B cell (primary cell): ENCODE data around the gene TYW1B. TPM values are rescaled to one million over a fixed set of nuclear protein-coding genes. Genes with fewer than 3 reads are reported as not detected.
"Not testable (repeated sequence)": the region's sequence is repeated elsewhere in the genome, so short reads cannot be mapped to it uniquely, and the experiment has no call there.

Experiments
- ATAC-seq: fragments of 200-7000 bp; cut with Tn5 transposase; one replicate; pipeline ENCODE4 v1.10.0; 2021; ENCODE audit warnings: low read depth, mild to moderate bottlenecking, moderate number of reproducible peaks, moderate library complexity
- CTCF ChIA-PET: fragments of 350-600 bp; sonication (Branson Sonifier 250); formaldehyde crosslinking; loops from one replicate; lab custom pipeline; 2021; ENCODE audit warnings: antibody characterized with exemption, inconsistent platforms; lab: Charles Lee
- POLR2A ChIA-PET: fragments of 350-600 bp; sonication (Branson Sonifier 250); formaldehyde crosslinking; loops from one replicate; lab custom pipeline; 2021; ENCODE audit warnings: antibody characterized with exemption; lab: Charles Lee
- DNase-seq: peaks from one replicate; pipeline ENCODE4 v3.0.0; 2013
- H2AFZ ChIP-seq: 2 replicates; pipeline ENCODE4 v1.6.1; 2012; ENCODE audit warnings: mild to moderate bottlenecking, low read depth, low read length; ENCODE audit not compliant: insufficient read depth, poor library complexity, severe bottlenecking
- H3K27ac ChIP-seq, 2 donors: 1 replicate in 1 of 2; 2 replicates in 1 of 2; pipeline ENCODE4 v1.5.1; 2012 to 2013; ENCODE audit warnings: low read length in 2 of 2, mild to moderate bottlenecking in 2 of 2, moderate library complexity in 1 of 2
- H3K27me3 ChIP-seq, 4 experiments: fragments of 200-600 bp in 1 of 4; sonication (generic) in 1 of 4; replicated peaks in 1 of 4; 1 replicate in 2 of 4; 2 replicates in 2 of 4; pipeline versions ENCODE4 v1.6.1 to v1.7.0; 2013 to 2016; ENCODE audit warnings: low read length in 3 of 4, mild to moderate bottlenecking in 2 of 4, mixed read lengths in 1 of 4, moderate library complexity in 1 of 4; ENCODE audit not compliant: insufficient read depth in 4 of 4, control insufficient read depth in 3 of 4; ENCODE audit errors: control extremely low read depth in 1 of 4
- H3K36me3 ChIP-seq, 2 experiments: replicated peaks in 1 of 2; 1 replicate in 1 of 2; 2 replicates in 1 of 2; pipeline versions ENCODE4 v1.6.1 to v1.7.1; 2013; ENCODE audit warnings: low read length in 1 of 2; ENCODE audit not compliant: insufficient read depth in 2 of 2, control insufficient read depth in 1 of 2; ENCODE audit errors: control extremely low read depth in 1 of 2, extremely low read depth in 1 of 2
- H3K4me1 ChIP-seq, 2 donors: fragments of 200-600 bp in 1 of 2; sonication (generic) in 1 of 2; 1 replicate in 1 of 2; 2 replicates in 1 of 2; pipeline versions ENCODE4 v1.5.1 to v1.6.1; 2013 to 2017; ENCODE audit warnings: low read length in 2 of 2; ENCODE audit not compliant: control insufficient read depth in 2 of 2, insufficient read depth in 2 of 2
- H3K4me2 ChIP-seq: replicated peaks from 2 replicates; pipeline ENCODE3; 2012; ENCODE audit warnings: mild to moderate bottlenecking, low read depth, low read length; ENCODE audit not compliant: poor library complexity, severe bottlenecking
- H3K4me3 ChIP-seq, 5 experiments: fragments of 200-600 bp in 1 of 5; sonication (generic) in 1 of 5; 1 replicate in 3 of 5; 2 replicates in 2 of 5; pipeline versions ENCODE4 v1.5.1 to v1.7.0; 2011 to 2016; ENCODE audit warnings: low read length in 4 of 5, mild to moderate bottlenecking in 4 of 5, low read depth in 2 of 5, control low read depth in 1 of 5, moderate library complexity in 1 of 5; ENCODE audit not compliant: insufficient read depth in 1 of 5; ENCODE audit errors: control extremely low read depth in 1 of 5, extremely low read depth in 1 of 5
- H3K79me2 ChIP-seq: fragments of 200-600 bp; sonication (generic); one replicate; pipeline ENCODE4 v1.6.0; 2016; ENCODE audit warnings: low read length; ENCODE audit not compliant: control insufficient read depth, insufficient read depth
- H3K9ac ChIP-seq: fragments of 200-600 bp; sonication (generic); 2 replicates; pipeline ENCODE4 v1.6.1; 2017; ENCODE audit warnings: mild to moderate bottlenecking, low read length, moderate library complexity
- H3K9me3 ChIP-seq, 3 donors: one replicate each; pipeline versions ENCODE4 v1.6.1 to v1.7.1; 2013; ENCODE audit warnings: low read length in 2 of 3; ENCODE audit not compliant: control insufficient read depth in 2 of 3, insufficient read depth in 1 of 3; ENCODE audit errors: control extremely low read depth in 1 of 3
- H4K20me1 ChIP-seq: 2 replicates; pipeline ENCODE4 v1.6.0; 2012; ENCODE audit warnings: mild to moderate bottlenecking, low read length; ENCODE audit not compliant: insufficient read depth, control insufficient read depth, poor library complexity, severe bottlenecking
- H3K27ac Mint-ChIP-seq: one replicate; pipeline ENCODE4 v1.8.0; 2021; ENCODE audit warnings: mixed read lengths
- H3K27me3 Mint-ChIP-seq: one replicate; pipeline ENCODE4 v1.8.0; 2021; ENCODE audit warnings: mixed read lengths
- H3K4me1 Mint-ChIP-seq: one replicate; pipeline ENCODE4 v1.8.0; 2021; ENCODE audit warnings: mixed read lengths
- H3K4me3 Mint-ChIP-seq: one replicate; pipeline ENCODE4 v1.8.0; 2021; ENCODE audit warnings: mixed read lengths
- H3K9me3 Mint-ChIP-seq: one replicate; pipeline ENCODE4 v1.8.0; 2022; ENCODE audit warnings: mixed read lengths; ENCODE audit not compliant: insufficient read depth
- CTCF ChIP-seq: fragments of 200-600 bp; IDR thresholded peaks from one replicate; pipeline ENCODE4 v1.8.0; 2022; ENCODE audit warnings: antibody characterized with exemption, mild to moderate bottlenecking
- EZH2 ChIP-seq: IDR thresholded peaks from 2 replicates; pipeline ENCODE4 v1.6.1; 2012; ENCODE audit warnings: borderline replicate concordance, low read depth, mild to moderate bottlenecking, moderate library complexity, low read length; ENCODE audit not compliant: insufficient read depth, poor library complexity, severe bottlenecking
- WGBS: methylation state at CpG from one replicate; pipeline ENCODE4 v1.1.5; 2013; ENCODE audit warnings: missing lambda C conversion rate; ENCODE audit not compliant: insufficient coverage; 5-methylcytosine and 5-hydroxymethylcytosine counted together
- intact Hi-C: fragments of 100-400 bp; cut with micrococcal nuclease; formaldehyde crosslinking; loops from one replicate; pipeline ENCODE4 v1.10.0; 2022
- polyA plus RNA-seq: library from polyadenylated mRNA; depleted of rRNA; stranded (reverse); fragments of >200 nt; gene quantifications from 2 replicates; pipeline ENCODE4 v1.2.3, GENCODE V29; 2012
- total RNA-seq, 2 donors: library from RNA; stranded (reverse); fragments of 120-200 nt in 1 of 2; gene quantifications; 1 replicate in 1 of 2; 2 replicates in 1 of 2; pipeline versions ENCODE4 v1.2.3 to v1.2.4, GENCODE V29; 2013 to 2022

The TYW1B gene
- total and polyA plus RNA-seq, 2 donors (not counting 1 experiment from before 2014, with no cell fraction given), result 4.4 to 9.4 TPM

- H3K27ac Mint-ChIP-seq, result no peak overlapping the region
- no CpG with 5 or more reads among the region's 5 CpGs for WGBS
Observed at GRCh38 chr7:72753781-72754180, 74.2 kb downstream of the TYW1B start.

GRCh38 chr7:72753229-72753628 is 74.8 kb downstream of the TYW1B start:
- H3K27me3 Mint-ChIP-seq, H2AFZ ChIP-seq, H3K4me3 Mint-ChIP-seq, POLR2A ChIA-PET, H3K27ac Mint-ChIP-seq, H3K27ac ChIP-seq, H3K79me2 ChIP-seq, DNase-seq, H3K9me3 Mint-ChIP-seq, CTCF ChIA-PET, H3K36me3 ChIP-seq, H3K4me1 ChIP-seq, H3K4me2 ChIP-seq, H3K27me3 ChIP-seq, ATAC-seq, intact Hi-C loops, H3K4me3 ChIP-seq, H4K20me1 ChIP-seq, H3K9me3 ChIP-seq, H3K4me1 Mint-ChIP-seq, H3K9ac ChIP-seq: not testable (repeated sequence)
- WGBS, result 96% methylated on average over 3 of the region's 4 CpGs

More at GRCh38 chr7:72753781-72754180, 74.2 kb downstream of the TYW1B start:
- DNase-seq (no peak), ATAC-seq (no peak)
- Histone ChIP-seq H3K4me1 (no peaks in the 10 kb centered on the region), H3K79me2 (no peaks in the 10 kb centered on the region), H3K4me2 (no peak overlapping the region), H2AFZ (no peak overlapping the region), H3K36me3 (no peaks in the 10 kb centered on the region), H4K20me1 (no peaks in the 10 kb centered on the region), H3K9me3 (peaks cover 0 to 7% (median 6%) of the 10 kb centered on the region in 3 donors), H3K27me3 (no peaks in the 10 kb centered on the region), H3K4me3 (no peak overlapping the region), H3K9ac (no peak overlapping the region), H3K27ac (no peak overlapping the region)
- intact Hi-C loops, result no loop called here
- no peak overlapping the region for H3K4me3 Mint-ChIP-seq
- H3K4me1 Mint-ChIP-seq, result no peaks in the 10 kb centered on the region
- H3K9me3 Mint-ChIP-seq, result peaks cover 3% of the 10 kb centered on the region
- CTCF ChIA-PET, result no interaction called here
- H3K27me3 Mint-ChIP-seq, result no peaks in the 10 kb centered on the region
- no peak for TF ChIP-seq CTCF
- TF ChIP-seq EZH2, result no peak
- POLR2A ChIA-PET, result no interaction called here
